Measurements from ENCODE around the gene ACTG1.

Gene ACTG1

DNA sequence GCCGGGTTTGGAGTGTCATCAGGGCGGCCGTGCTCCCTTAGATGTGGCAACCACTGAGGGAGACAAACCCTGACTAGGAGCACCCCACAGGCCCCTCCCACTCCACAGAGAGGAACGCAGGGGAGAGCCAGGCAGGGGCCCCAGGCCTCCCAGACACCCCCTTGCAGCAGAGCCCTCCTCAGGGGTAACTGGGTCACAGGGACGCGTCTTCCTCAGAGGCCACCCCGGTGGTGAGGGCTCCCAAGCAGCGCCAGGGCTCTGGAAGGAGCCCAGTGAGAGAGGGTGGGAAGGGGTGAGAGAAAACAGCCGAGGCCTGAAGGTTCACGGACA, 26.9 kb upstream of the ACTG1 start:
- peaks cover 24% of the 10 kb centered on the region for H3K36me3 ChIP-seq (replicated peaks)
- no peak overlapping the region for H3K27ac ChIP-seq
- H3K27me3 ChIP-seq (replicated peaks), result peaks cover 6% of the 10 kb centered on the region
- no peak overlapping the region for H3K4me3 ChIP-seq (ENCODE audit: low read depth, low read length)
- in situ Hi-C loops (cut with HindIII; ENCODE audit: low pct_ligation_motif_present, low sequenced_read_pairs), result no loop called here
- TF ChIP-seq, protein P1, sequence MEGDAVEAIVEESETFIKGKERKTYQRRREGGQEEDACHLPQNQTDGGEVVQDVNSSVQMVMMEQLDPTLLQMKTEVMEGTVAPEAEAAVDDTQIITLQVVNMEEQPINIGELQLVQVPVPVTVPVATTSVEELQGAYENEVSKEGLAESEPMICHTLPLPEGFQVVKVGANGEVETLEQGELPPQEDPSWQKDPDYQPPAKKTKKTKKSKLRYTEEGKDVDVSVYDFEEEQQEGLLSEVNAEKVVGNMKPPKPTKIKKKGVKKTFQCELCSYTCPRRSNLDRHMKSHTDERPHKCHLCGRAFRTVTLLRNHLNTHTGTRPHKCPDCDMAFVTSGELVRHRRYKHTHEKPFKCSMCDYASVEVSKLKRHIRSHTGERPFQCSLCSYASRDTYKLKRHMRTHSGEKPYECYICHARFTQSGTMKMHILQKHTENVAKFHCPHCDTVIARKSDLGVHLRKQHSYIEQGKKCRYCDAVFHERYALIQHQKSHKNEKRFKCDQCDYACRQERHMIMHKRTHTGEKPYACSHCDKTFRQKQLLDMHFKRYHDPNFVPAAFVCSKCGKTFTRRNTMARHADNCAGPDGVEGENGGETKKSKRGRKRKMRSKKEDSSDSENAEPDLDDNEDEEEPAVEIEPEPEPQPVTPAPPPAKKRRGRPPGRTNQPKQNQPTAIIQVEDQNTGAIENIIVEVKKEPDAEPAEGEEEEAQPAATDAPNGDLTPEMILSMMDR (IDR thresholded peaks at IDR 0.05; ENCODE audit: low read depth, low read length, missing control alignments), result no peak
- DNase-seq, result no peak

DNA sequence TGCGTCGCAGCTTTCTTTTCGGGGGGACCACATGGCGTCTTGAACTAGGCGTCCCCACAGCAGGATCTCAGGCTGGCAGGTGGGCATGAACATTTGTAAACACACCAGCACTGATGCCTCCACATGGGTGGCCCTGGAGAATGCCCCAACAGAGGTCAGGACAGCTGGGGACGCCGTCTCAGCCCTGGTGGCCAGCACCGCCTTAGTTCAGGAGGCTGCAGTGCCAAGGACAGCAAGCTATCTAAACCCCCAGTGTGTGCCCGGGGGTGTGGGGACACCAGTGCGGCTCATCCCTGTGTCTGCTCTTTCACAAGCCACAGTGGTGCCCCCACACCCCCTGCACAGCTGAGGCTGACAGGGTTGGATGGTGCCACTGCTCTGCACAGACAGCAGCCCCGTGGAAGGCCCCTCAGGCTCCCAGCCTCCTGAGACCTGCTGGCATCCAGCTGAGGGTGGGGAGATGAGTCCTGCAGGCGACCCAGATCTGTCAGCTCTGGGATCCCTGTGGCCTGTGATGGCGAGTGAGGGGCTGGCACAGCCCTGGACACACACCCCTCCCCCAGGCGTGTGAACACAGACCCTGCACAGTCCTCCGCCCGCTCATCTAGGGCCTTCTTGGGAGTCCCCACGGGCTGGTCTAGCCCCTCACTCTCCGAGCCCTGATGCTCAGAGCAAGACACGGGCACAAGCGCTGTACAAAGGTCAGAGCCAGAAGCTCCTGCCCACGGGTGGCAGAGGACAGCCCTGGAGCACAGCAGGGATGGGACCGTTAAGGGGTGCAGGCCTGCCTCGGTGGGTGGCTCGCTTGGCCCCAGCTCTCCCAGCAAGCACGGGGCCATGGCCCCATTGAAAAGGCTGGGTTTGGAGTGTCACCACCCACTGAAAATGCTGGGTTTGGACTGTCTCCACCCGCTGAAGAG, 26.3 kb upstream of the ACTG1 start:
- H3K27me3 ChIP-seq (replicated peaks), result peaks cover 6% of the 10 kb centered on the region
- H3K27ac ChIP-seq, result no peak overlapping the region
- in situ Hi-C loops (cut with HindIII; ENCODE audit: low pct_ligation_motif_present, low sequenced_read_pairs), result no loop called here
- TF ChIP-seq, protein P1 (IDR thresholded peaks at IDR 0.05; ENCODE audit: low read depth, low read length, missing control alignments), result no peak
- H3K4me3 ChIP-seq (ENCODE audit: low read depth, low read length), result no peak overlapping the region
- DNase-seq, result no peak
- peaks cover 18% of the 10 kb centered on the region for H3K36me3 ChIP-seq (replicated peaks)

DNA sequence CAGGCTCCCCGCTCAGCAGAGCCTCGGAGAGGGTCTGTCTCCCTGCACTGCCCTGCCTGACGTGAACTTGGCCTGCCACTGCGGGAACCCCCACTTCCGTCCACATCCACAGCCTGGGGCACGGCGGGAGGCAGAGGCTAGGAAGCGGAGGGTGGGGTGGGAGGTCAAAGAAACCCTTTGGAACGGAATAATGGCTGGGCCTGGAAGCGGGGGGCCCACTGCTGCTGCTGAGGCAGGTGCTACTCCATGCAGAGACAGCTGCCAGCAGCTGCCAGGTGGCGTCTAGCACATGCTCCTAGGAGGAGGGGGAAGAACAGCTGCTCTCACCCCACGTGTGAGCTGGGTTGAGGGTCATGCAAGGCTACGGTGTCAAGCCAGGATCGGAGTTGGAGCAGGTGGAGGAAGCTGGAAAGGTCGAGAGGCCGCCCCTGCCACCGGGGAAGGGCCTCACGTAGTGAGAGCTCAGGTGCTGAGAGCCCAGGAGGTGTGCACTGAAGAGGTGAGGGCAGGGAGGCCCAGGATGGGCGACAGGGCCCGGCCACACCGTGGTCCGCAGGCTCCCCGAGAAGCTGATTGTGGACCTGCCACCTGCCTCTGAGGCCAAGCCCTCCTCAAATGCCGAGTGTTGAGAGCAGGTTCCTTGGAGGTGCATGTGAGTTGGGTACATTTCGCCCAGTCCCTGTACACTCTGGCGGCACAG, 25.4 kb upstream of the ACTG1 start:
- Histone ChIP-seq H3K36me3 (replicated peaks) (peaks cover 14% of the 10 kb centered on the region), H3K27me3 (replicated peaks) (peaks cover 6% of the 10 kb centered on the region), H3K27ac (no peak overlapping the region), H3K4me3 (ENCODE audit: low read depth, low read length) (no peak overlapping the region)
- in situ Hi-C loops (cut with HindIII; ENCODE audit: low pct_ligation_motif_present, low sequenced_read_pairs), result no loop called here
- TF ChIP-seq, protein P1 (IDR thresholded peaks at IDR 0.05; ENCODE audit: low read depth, low read length, missing control alignments), result no peak
- no peak for DNase-seq

DNA sequence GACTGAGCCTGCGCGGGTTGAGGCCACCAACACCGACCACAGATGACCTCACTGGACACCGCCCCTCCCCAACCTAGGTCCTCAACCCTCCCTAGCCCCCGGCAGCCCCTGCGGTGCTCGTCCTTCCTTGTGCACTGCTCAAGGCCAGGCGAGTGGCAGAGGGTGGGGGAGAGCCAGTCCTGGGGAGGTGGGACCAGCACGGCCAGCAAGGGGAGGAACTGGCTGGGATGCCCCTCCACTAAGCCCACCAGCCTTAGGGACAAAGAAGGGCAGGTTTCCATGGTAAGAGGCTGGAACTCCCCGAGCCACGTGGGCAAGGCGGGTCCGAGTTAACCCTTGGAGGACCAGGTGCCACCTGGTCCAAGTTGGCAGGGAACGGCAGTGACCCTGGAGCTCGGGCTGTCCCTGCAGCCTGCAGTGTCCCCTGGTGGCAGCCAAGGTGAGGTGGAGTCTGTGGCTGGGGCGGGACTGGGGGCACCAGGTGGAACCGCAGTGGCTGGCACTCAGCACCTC, 24.8 kb upstream of the ACTG1 start:
- peaks cover 14% of the 10 kb centered on the region for H3K36me3 ChIP-seq (replicated peaks)
- TF ChIP-seq, protein P1 (IDR thresholded peaks at IDR 0.05; ENCODE audit: low read depth, low read length, missing control alignments), result peak; percentile 72
- no peak overlapping the region for H3K4me3 ChIP-seq (ENCODE audit: low read depth, low read length)
- H3K27me3 ChIP-seq (replicated peaks), result peaks cover 6% of the 10 kb centered on the region
- DNase-seq, result no peak
- no peak overlapping the region for H3K27ac ChIP-seq
- in situ Hi-C loops (cut with HindIII; ENCODE audit: low pct_ligation_motif_present, low sequenced_read_pairs), result no loop called here

DNA sequence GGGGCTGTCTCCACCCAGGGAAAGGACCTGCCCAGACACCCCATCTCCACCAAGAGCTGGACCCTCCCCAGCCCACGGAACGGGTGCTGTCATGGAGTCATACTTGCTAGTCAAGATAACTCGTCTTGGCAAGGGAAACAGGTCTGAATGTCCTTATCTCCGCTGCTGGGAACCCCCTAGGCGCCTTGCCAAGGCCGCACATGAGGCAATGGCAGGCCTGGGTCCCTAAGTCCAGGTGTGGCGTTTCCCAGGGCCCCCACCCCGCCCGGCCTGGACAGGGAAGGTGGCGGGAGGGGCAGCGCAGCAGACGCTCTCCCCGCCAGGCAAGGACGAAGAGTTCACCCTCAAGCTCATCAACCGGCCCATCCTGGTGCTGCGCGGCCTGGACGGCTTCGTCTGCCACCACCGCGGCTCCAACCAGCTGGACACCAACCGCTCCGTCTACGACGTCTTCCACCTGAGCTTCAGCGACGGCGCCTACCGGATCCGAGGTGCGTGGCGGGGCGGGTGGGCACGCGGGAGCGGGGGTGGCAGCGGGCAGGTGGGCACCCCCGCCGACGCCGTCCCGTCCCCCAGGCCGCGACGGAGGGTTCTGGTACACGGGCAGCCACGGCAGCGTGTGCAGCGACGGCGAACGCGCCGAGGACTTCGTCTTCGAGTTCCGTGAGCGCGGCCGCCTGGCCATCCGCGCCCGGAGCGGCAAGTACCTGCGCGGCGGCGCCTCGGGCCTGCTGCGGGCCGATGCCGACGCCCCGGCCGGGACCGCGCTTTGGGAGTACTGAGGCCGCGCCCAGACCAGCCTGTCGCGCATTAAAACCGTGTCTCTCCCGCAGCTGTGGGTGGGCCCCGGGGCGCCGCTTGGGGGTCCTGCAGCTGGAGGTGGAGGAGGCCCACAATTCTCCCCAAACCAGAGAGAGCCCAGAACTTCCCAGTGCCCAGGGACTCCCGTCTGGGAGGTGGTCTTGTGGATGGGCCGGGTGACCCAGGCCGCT, 24.0 kb upstream of the ACTG1 start:
- Histone ChIP-seq H3K27me3 (replicated peaks) (peaks cover 6% of the 10 kb centered on the region), H3K36me3 (replicated peaks) (peaks cover 12% of the 10 kb centered on the region), H3K4me3 (ENCODE audit: low read depth, low read length) (no peak overlapping the region), H3K27ac (no peak overlapping the region)
- TF ChIP-seq, protein P1 (IDR thresholded peaks at IDR 0.05; ENCODE audit: low read depth, low read length, missing control alignments), result no peak
- DNase-seq, result no peak
- in situ Hi-C loops (cut with HindIII; ENCODE audit: low pct_ligation_motif_present, low sequenced_read_pairs), result no loop called here
